Astrocyte (in vitro differentiated cells and primary cell): ENCODE results near the gene ENHO.

Experiments
- EZH2 ChIP-seq: IDR thresholded peaks from 2 replicates; pipeline ENCODE4 v1.6.1; 2012; ENCODE audit warnings: mild to moderate bottlenecking, low read length, inconsistent platforms; ENCODE audit not compliant: insufficient read depth
- TF ChIP-seq, protein P1 (sequence below): IDR thresholded peaks from 2 replicates; pipeline ENCODE4 v1.5.1; 2011; ENCODE audit warnings: low read depth, mild to moderate bottlenecking, inconsistent platforms, low read length, moderate library complexity; ENCODE audit not compliant: insufficient read depth

DNA sequence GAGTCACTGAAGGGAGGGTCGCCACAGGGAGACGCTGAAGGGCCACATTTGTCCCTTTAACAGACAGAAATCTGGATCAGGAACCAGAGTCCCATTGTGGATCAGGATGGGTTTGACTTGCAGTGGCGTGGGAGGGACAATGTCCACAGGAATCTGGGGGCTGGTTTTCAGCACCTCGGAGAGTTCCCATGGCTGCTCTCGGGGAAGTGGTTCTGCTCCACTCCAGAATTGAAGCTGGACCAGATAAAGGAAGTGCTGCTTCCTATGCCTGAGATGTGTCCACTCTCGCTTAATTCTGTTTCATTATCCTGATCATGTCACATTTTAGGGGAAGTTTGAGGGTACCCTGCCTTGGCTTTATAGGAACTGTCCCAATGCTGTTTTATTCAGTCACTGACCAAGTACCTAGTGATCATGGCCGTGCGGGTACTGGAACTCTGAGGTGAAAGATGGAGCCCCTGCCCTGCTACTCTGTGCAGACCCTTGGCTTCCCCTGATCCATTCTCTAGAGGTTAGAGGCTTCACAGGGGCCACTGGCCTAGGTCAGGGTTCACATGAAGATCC lies 28.7 kb downstream of the ENHO start:
- TF ChIP-seq, protein P1, sequence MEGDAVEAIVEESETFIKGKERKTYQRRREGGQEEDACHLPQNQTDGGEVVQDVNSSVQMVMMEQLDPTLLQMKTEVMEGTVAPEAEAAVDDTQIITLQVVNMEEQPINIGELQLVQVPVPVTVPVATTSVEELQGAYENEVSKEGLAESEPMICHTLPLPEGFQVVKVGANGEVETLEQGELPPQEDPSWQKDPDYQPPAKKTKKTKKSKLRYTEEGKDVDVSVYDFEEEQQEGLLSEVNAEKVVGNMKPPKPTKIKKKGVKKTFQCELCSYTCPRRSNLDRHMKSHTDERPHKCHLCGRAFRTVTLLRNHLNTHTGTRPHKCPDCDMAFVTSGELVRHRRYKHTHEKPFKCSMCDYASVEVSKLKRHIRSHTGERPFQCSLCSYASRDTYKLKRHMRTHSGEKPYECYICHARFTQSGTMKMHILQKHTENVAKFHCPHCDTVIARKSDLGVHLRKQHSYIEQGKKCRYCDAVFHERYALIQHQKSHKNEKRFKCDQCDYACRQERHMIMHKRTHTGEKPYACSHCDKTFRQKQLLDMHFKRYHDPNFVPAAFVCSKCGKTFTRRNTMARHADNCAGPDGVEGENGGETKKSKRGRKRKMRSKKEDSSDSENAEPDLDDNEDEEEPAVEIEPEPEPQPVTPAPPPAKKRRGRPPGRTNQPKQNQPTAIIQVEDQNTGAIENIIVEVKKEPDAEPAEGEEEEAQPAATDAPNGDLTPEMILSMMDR: no peak
- no peak for TF ChIP-seq EZH2
